B cell (primary cell): ENCODE results near the gene MYO18A. TPM values are rescaled to one million over a fixed set of nuclear protein-coding genes. Genes with fewer than 3 reads are reported as not detected.

ENCODE experiments used
- ATAC-seq: fragments of 200-7000 bp; cut with Tn5 transposase; one replicate; pipeline ENCODE4 v1.10.0; 2021; ENCODE audit warnings: low read depth, mild to moderate bottlenecking, moderate number of reproducible peaks, moderate library complexity
- CTCF ChIA-PET: fragments of 350-600 bp; sonication (Branson Sonifier 250); formaldehyde crosslinking; loops from one replicate; lab custom pipeline; 2021; ENCODE audit warnings: antibody characterized with exemption, inconsistent platforms; lab: Charles Lee
- POLR2A ChIA-PET: fragments of 350-600 bp; sonication (Branson Sonifier 250); formaldehyde crosslinking; loops from one replicate; lab custom pipeline; 2021; ENCODE audit warnings: antibody characterized with exemption; lab: Charles Lee
- DNase-seq: peaks from one replicate; pipeline ENCODE4 v3.0.0; 2013
- H2AFZ ChIP-seq: 2 replicates; pipeline ENCODE4 v1.6.1; 2012; ENCODE audit warnings: mild to moderate bottlenecking, low read depth, low read length; ENCODE audit not compliant: insufficient read depth, poor library complexity, severe bottlenecking
- H3K27ac ChIP-seq, 2 donors: 1 replicate in 1 of 2; 2 replicates in 1 of 2; pipeline ENCODE4 v1.5.1; 2012 to 2013; ENCODE audit warnings: low read length in 2 of 2, mild to moderate bottlenecking in 2 of 2, moderate library complexity in 1 of 2
- H3K27me3 ChIP-seq, 4 experiments: fragments of 200-600 bp in 1 of 4; sonication (generic) in 1 of 4; replicated peaks in 1 of 4; 1 replicate in 2 of 4; 2 replicates in 2 of 4; pipeline versions ENCODE4 v1.6.1 to v1.7.0; 2013 to 2016; ENCODE audit warnings: low read length in 3 of 4, mild to moderate bottlenecking in 2 of 4, mixed read lengths in 1 of 4, moderate library complexity in 1 of 4; ENCODE audit not compliant: insufficient read depth in 4 of 4, control insufficient read depth in 3 of 4; ENCODE audit errors: control extremely low read depth in 1 of 4
- H3K36me3 ChIP-seq, 2 experiments: replicated peaks in 1 of 2; 1 replicate in 1 of 2; 2 replicates in 1 of 2; pipeline versions ENCODE4 v1.6.1 to v1.7.1; 2013; ENCODE audit warnings: low read length in 1 of 2; ENCODE audit not compliant: insufficient read depth in 2 of 2, control insufficient read depth in 1 of 2; ENCODE audit errors: control extremely low read depth in 1 of 2, extremely low read depth in 1 of 2
- H3K4me1 ChIP-seq, 2 donors: fragments of 200-600 bp in 1 of 2; sonication (generic) in 1 of 2; 1 replicate in 1 of 2; 2 replicates in 1 of 2; pipeline versions ENCODE4 v1.5.1 to v1.6.1; 2013 to 2017; ENCODE audit warnings: low read length in 2 of 2; ENCODE audit not compliant: control insufficient read depth in 2 of 2, insufficient read depth in 2 of 2
- H3K4me2 ChIP-seq: replicated peaks from 2 replicates; pipeline ENCODE3; 2012; ENCODE audit warnings: mild to moderate bottlenecking, low read depth, low read length; ENCODE audit not compliant: poor library complexity, severe bottlenecking
- H3K4me3 ChIP-seq, 5 experiments: fragments of 200-600 bp in 1 of 5; sonication (generic) in 1 of 5; 1 replicate in 3 of 5; 2 replicates in 2 of 5; pipeline versions ENCODE4 v1.5.1 to v1.7.0; 2011 to 2016; ENCODE audit warnings: low read length in 4 of 5, mild to moderate bottlenecking in 4 of 5, low read depth in 2 of 5, control low read depth in 1 of 5, moderate library complexity in 1 of 5; ENCODE audit not compliant: insufficient read depth in 1 of 5; ENCODE audit errors: control extremely low read depth in 1 of 5, extremely low read depth in 1 of 5
- H3K79me2 ChIP-seq: fragments of 200-600 bp; sonication (generic); one replicate; pipeline ENCODE4 v1.6.0; 2016; ENCODE audit warnings: low read length; ENCODE audit not compliant: control insufficient read depth, insufficient read depth
- H3K9ac ChIP-seq: fragments of 200-600 bp; sonication (generic); 2 replicates; pipeline ENCODE4 v1.6.1; 2017; ENCODE audit warnings: mild to moderate bottlenecking, low read length, moderate library complexity
- H3K9me3 ChIP-seq, 3 donors: one replicate each; pipeline versions ENCODE4 v1.6.1 to v1.7.1; 2013; ENCODE audit warnings: low read length in 2 of 3; ENCODE audit not compliant: control insufficient read depth in 2 of 3, insufficient read depth in 1 of 3; ENCODE audit errors: control extremely low read depth in 1 of 3
- H4K20me1 ChIP-seq: 2 replicates; pipeline ENCODE4 v1.6.0; 2012; ENCODE audit warnings: mild to moderate bottlenecking, low read length; ENCODE audit not compliant: insufficient read depth, control insufficient read depth, poor library complexity, severe bottlenecking
- H3K27ac Mint-ChIP-seq: one replicate; pipeline ENCODE4 v1.8.0; 2021; ENCODE audit warnings: mixed read lengths
- H3K27me3 Mint-ChIP-seq: one replicate; pipeline ENCODE4 v1.8.0; 2021; ENCODE audit warnings: mixed read lengths
- H3K4me1 Mint-ChIP-seq: one replicate; pipeline ENCODE4 v1.8.0; 2021; ENCODE audit warnings: mixed read lengths
- H3K4me3 Mint-ChIP-seq: one replicate; pipeline ENCODE4 v1.8.0; 2021; ENCODE audit warnings: mixed read lengths
- H3K9me3 Mint-ChIP-seq: one replicate; pipeline ENCODE4 v1.8.0; 2022; ENCODE audit warnings: mixed read lengths; ENCODE audit not compliant: insufficient read depth
- EZH2 ChIP-seq: IDR thresholded peaks from 2 replicates; pipeline ENCODE4 v1.6.1; 2012; ENCODE audit warnings: borderline replicate concordance, low read depth, mild to moderate bottlenecking, moderate library complexity, low read length; ENCODE audit not compliant: insufficient read depth, poor library complexity, severe bottlenecking
- WGBS: methylation state at CpG from one replicate; pipeline ENCODE4 v1.1.5; 2013; ENCODE audit warnings: missing lambda C conversion rate; ENCODE audit not compliant: insufficient coverage; 5-methylcytosine and 5-hydroxymethylcytosine counted together
- intact Hi-C: fragments of 100-400 bp; cut with micrococcal nuclease; formaldehyde crosslinking; loops from one replicate; pipeline ENCODE4 v1.10.0; 2022
- polyA plus RNA-seq: library from polyadenylated mRNA; depleted of rRNA; stranded (reverse); fragments of >200 nt; gene quantifications from 2 replicates; pipeline ENCODE4 v1.2.3, GENCODE V29; 2012
- total RNA-seq, 2 donors: library from RNA; stranded (reverse); fragments of 120-200 nt in 1 of 2; gene quantifications; 1 replicate in 1 of 2; 2 replicates in 1 of 2; pipeline versions ENCODE4 v1.2.3 to v1.2.4, GENCODE V29; 2013 to 2022
- TF ChIP-seq, protein P1 (sequence below): fragments of 200-600 bp; IDR thresholded peaks from one replicate; pipeline ENCODE4 v1.8.0; 2022; ENCODE audit warnings: antibody characterized with exemption, mild to moderate bottlenecking

Gene MYO18A
- total and polyA plus RNA-seq, 2 donors (not counting 1 experiment from before 2014, with no cell fraction given) = 72.2 to 155 TPM

DNA sequence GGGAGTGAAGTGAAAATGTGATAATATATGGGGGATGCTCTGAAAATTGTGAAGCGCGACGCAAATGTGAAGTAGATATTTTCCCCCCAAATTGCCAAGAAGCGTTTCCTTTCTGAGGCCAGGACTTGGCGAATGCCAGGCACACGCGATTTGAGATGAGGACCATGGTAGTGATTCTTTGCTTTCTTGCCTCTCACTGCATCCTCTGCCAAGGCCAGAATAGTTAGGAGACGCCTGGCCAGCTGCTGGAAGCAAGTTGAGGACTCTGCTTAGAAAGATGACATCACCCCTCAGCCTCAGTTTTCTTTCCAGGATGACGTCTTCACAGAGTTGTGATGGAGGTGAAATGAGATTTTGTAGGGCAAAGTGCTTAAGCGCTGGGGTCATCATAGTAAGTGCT is 111.4 kb downstream of the MYO18A start:
- no peak for DNase-seq
- H3K9ac ChIP-seq = no peak overlapping the region
- no peaks in the 10 kb centered on the region for H3K9me3 Mint-ChIP-seq

DNA sequence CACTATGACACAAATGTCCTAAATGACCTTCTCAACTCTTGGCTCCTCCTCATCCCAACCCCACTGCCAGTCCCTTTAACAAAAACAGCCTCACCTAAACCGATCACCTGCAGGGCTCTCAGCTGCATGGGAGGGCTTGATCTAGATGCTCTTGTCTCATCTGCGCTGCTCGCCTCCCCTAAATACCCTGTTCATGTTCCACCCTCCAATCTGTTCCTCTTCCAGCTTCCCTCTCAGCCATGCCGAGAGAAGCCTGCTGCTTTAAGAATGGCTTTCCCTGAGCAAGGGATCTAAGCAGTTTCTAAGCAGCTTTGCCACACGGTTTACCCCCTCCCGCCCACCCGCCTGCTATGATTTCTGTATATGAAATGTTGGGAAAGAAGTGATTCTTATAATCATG is 113.6 kb downstream of the MYO18A start:
- Histone ChIP-seq H3K79me2 (no peaks in the 10 kb centered on the region), H3K4me2 (no peak overlapping the region), H3K9me3 (no peaks in the 10 kb centered on the region), H3K36me3 (no peaks in the 10 kb centered on the region), H3K9ac (no peak overlapping the region), H3K4me1 (no peaks in the 10 kb centered on the region), H3K27ac (no peak overlapping the region), H2AFZ (no peak overlapping the region), H3K27me3 (no peaks in the 10 kb centered on the region), H4K20me1 (no peaks in the 10 kb centered on the region), H3K4me3 (no peak overlapping the region)
- TF ChIP-seq, protein P1, sequence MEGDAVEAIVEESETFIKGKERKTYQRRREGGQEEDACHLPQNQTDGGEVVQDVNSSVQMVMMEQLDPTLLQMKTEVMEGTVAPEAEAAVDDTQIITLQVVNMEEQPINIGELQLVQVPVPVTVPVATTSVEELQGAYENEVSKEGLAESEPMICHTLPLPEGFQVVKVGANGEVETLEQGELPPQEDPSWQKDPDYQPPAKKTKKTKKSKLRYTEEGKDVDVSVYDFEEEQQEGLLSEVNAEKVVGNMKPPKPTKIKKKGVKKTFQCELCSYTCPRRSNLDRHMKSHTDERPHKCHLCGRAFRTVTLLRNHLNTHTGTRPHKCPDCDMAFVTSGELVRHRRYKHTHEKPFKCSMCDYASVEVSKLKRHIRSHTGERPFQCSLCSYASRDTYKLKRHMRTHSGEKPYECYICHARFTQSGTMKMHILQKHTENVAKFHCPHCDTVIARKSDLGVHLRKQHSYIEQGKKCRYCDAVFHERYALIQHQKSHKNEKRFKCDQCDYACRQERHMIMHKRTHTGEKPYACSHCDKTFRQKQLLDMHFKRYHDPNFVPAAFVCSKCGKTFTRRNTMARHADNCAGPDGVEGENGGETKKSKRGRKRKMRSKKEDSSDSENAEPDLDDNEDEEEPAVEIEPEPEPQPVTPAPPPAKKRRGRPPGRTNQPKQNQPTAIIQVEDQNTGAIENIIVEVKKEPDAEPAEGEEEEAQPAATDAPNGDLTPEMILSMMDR = no peak
- no peak for TF ChIP-seq EZH2
- POLR2A ChIA-PET = interaction anchor here (0.6 kb wide), 1 partner anchor 441 kb away, joined by 8 read pairs; no protein-coding TSS in a partner anchor
- Mint-ChIP-seq H3K27ac (no peak overlapping the region), H3K4me3 (no peak overlapping the region), H3K27me3 (no peaks in the 10 kb centered on the region), H3K9me3 (no peaks in the 10 kb centered on the region), H3K4me1 (no peaks in the 10 kb centered on the region)
- intact Hi-C loops = no loop called here
- WGBS = 92% methylated on average over 4 of the region's 7 CpGs
- CTCF ChIA-PET = no interaction called here
- DNase-seq = no peak
- ATAC-seq = no peak

More for the DNA sequence above, 111.4 kb downstream of the MYO18A start:
- H3K4me3 Mint-ChIP-seq = no peak overlapping the region
- no peaks in the 10 kb centered on the region for H3K36me3 ChIP-seq
- no peaks in the 10 kb centered on the region for H3K27me3 ChIP-seq
- ChIA-PET POLR2A (interaction anchor here (0.7 kb wide), 1 partner anchor 103 kb away, joined by 3 read pairs; no protein-coding TSS in a partner anchor), CTCF (interaction anchor here (1.8 kb wide), 1 partner anchor 103 kb away, joined by 3 read pairs; no protein-coding TSS in a partner anchor)
- no peak overlapping the region for H3K4me3 ChIP-seq
- H3K4me2 ChIP-seq = no peak overlapping the region
- intact Hi-C loops = no loop called here
- H4K20me1 ChIP-seq = no peaks in the 10 kb centered on the region
- no peaks in the 10 kb centered on the region for H3K4me1 ChIP-seq
- TF ChIP-seq, protein P1 = no peak
- no peak for TF ChIP-seq EZH2
- H3K27me3 Mint-ChIP-seq = no peaks in the 10 kb centered on the region
- no peak for ATAC-seq
- no peak overlapping the region for H2AFZ ChIP-seq
- no peak overlapping the region for H3K27ac ChIP-seq
- no peaks in the 10 kb centered on the region for H3K4me1 Mint-ChIP-seq
- no peaks in the 10 kb centered on the region for H3K9me3 ChIP-seq
- WGBS = 97% methylated on average over 8 of the region's 10 CpGs
- no peak overlapping the region for H3K27ac Mint-ChIP-seq
- no peaks in the 10 kb centered on the region for H3K79me2 ChIP-seq
